Nephron (organoid): ENCODE measurements around the gene ZNF710.

ENCODE experiments used
- H3K27ac Mint-ChIP-seq, 3 experiments: 2 replicates each; pipeline ENCODE4 v1.8.0; 2020; ENCODE audit warnings: mixed read lengths in 3 of 3, mild to moderate bottlenecking in 2 of 3, moderate library complexity in 1 of 3
- H3K27me3 Mint-ChIP-seq: 2 replicates; pipeline ENCODE4 v1.8.0; 2021; ENCODE audit warnings: low read depth, mild to moderate bottlenecking, moderate library complexity, mixed read lengths
- H3K36me3 Mint-ChIP-seq: 2 replicates; pipeline ENCODE4 v1.8.0; 2020; ENCODE audit warnings: low read depth, mixed read lengths
- H3K4me1 Mint-ChIP-seq: 2 replicates; pipeline ENCODE4 v1.8.0; 2020; ENCODE audit warnings: mixed read lengths
- H3K4me3 Mint-ChIP-seq, 3 experiments: 2 replicates each; pipeline ENCODE4 v1.8.0; 2020; ENCODE audit warnings: mild to moderate bottlenecking in 3 of 3, mixed read lengths in 3 of 3, moderate library complexity in 2 of 3
- H3K9me3 Mint-ChIP-seq: 2 replicates; pipeline ENCODE4 v1.8.0; 2020; ENCODE audit warnings: mixed read lengths
- CTCF ChIP-seq, 3 experiments: fragments of 200-600 bp; sonication (generic); IDR thresholded peaks; one replicate each; pipeline ENCODE4 v1.5.0; 2021; ENCODE audit warnings: antibody characterized with exemption in 3 of 3; ENCODE audit not compliant: unreplicated experiment in 3 of 3

The ZNF710 gene

GRCh38 chr15:90039996-90040395 is 38.9 kb downstream of the ZNF710 start:
- no peaks in the 10 kb centered on the region for H3K9me3 Mint-ChIP-seq
- H3K4me3 Mint-ChIP-seq: no peak overlapping the region
- peak overlapping the region; percentile 18 to 73 (median 29) for H3K27ac Mint-ChIP-seq
- no peak for TF ChIP-seq CTCF (IDR thresholded peaks at IDR 0.05; ENCODE audit: unreplicated experiment in 3 of 3)
- no peaks in the 10 kb centered on the region for H3K27me3 Mint-ChIP-seq
- no peaks in the 10 kb centered on the region for H3K36me3 Mint-ChIP-seq
- H3K4me1 Mint-ChIP-seq: peaks cover 68% of the 10 kb centered on the region

- H3K27ac Mint-ChIP-seq: peak overlapping the region; percentile 14 to 73 (median 18)
- no peak overlapping the region for H3K4me3 Mint-ChIP-seq
- no peaks in the 10 kb centered on the region for H3K27me3 Mint-ChIP-seq
- no peak for TF ChIP-seq CTCF (IDR thresholded peaks at IDR 0.05; ENCODE audit: unreplicated experiment in 3 of 3)
- peaks cover 70% of the 10 kb centered on the region for H3K4me1 Mint-ChIP-seq
- no peaks in the 10 kb centered on the region for H3K9me3 Mint-ChIP-seq
- H3K36me3 Mint-ChIP-seq: no peaks in the 10 kb centered on the region
Observed at GRCh38 chr15:90040618-90041017, 39.5 kb downstream of the ZNF710 start.

GRCh38 chr15:90042356-90042755 is 41.2 kb downstream of the ZNF710 start:
- no peaks in the 10 kb centered on the region for H3K9me3 Mint-ChIP-seq
- no peak overlapping the region for H3K4me3 Mint-ChIP-seq
- H3K4me1 Mint-ChIP-seq: peaks cover 67% of the 10 kb centered on the region
- no peaks in the 10 kb centered on the region for H3K27me3 Mint-ChIP-seq
- TF ChIP-seq CTCF (IDR thresholded peaks at IDR 0.05; ENCODE audit: unreplicated experiment in 3 of 3): no peak
- no peak overlapping the region for H3K27ac Mint-ChIP-seq
- H3K36me3 Mint-ChIP-seq: no peaks in the 10 kb centered on the region

GRCh38 chr15:90042766-90043529 is 41.8 kb downstream of the ZNF710 start:
- H3K27ac Mint-ChIP-seq: peak overlapping the region in 2 of 3 experiments; percentile 58 to 78
- H3K4me1 Mint-ChIP-seq: peaks cover 66% of the 10 kb centered on the region
- no peaks in the 10 kb centered on the region for H3K9me3 Mint-ChIP-seq
- H3K36me3 Mint-ChIP-seq: no peaks in the 10 kb centered on the region
- no peaks in the 10 kb centered on the region for H3K27me3 Mint-ChIP-seq
- no peak for TF ChIP-seq CTCF (IDR thresholded peaks at IDR 0.05; ENCODE audit: unreplicated experiment in 3 of 3)
- no peak overlapping the region for H3K4me3 Mint-ChIP-seq

- H3K4me1 Mint-ChIP-seq: peaks cover 59% of the 10 kb centered on the region
- H3K9me3 Mint-ChIP-seq: no peaks in the 10 kb centered on the region
- no peak overlapping the region for H3K4me3 Mint-ChIP-seq
- peak overlapping the region; percentile 58 to 78 (median 75) for H3K27ac Mint-ChIP-seq
- no peaks in the 10 kb centered on the region for H3K36me3 Mint-ChIP-seq
- no peak for TF ChIP-seq CTCF (IDR thresholded peaks at IDR 0.05; ENCODE audit: unreplicated experiment in 3 of 3)
- no peaks in the 10 kb centered on the region for H3K27me3 Mint-ChIP-seq
Observed at GRCh38 chr15:90043530-90044010, 42.4 kb downstream of the ZNF710 start.

- H3K4me3 Mint-ChIP-seq: no peak overlapping the region
- no peaks in the 10 kb centered on the region for H3K36me3 Mint-ChIP-seq
- H3K4me1 Mint-ChIP-seq: peaks cover 63% of the 10 kb centered on the region
- no peak for TF ChIP-seq CTCF (IDR thresholded peaks at IDR 0.05; ENCODE audit: unreplicated experiment in 3 of 3)
- H3K27ac Mint-ChIP-seq: peak overlapping the region in 2 of 3 experiments; percentile 58 to 75
- no peaks in the 10 kb centered on the region for H3K27me3 Mint-ChIP-seq
- no peaks in the 10 kb centered on the region for H3K9me3 Mint-ChIP-seq
Observed at GRCh38 chr15:90044191-90044590, 43.1 kb downstream of the ZNF710 start.
